Measurements from ENCODE around the gene CYB5R3. TPM values are rescaled to one million over a fixed set of nuclear protein-coding genes. Genes with fewer than 3 reads are reported as not detected.

The CYB5R3 gene
- total RNA-seq, 1 experiment from 2014 or later, result 130 TPM

GRCh38 chr22:42655693-42656092, 6.5 kb upstream of the CYB5R3 start:
- Histone ChIP-seq H3K4me3 (ENCODE audit: low read depth, low read length) (no peak overlapping the region), H3K9me3 (no peaks in the 10 kb centered on the region), H3K36me3 (ENCODE audit: control insufficient read depth, insufficient read depth, low read length) (no peaks in the 10 kb centered on the region), H3K4me1 (peaks cover 19% of the 10 kb centered on the region), H3K27me3 (replicated peaks; ENCODE audit: control insufficient read depth, insufficient read depth, low read length) (no peaks in the 10 kb centered on the region)
- POLR2A ChIA-PET, result no interaction called here
- H3K36me3 Mint-ChIP-seq (ENCODE audit: insufficient read depth, unreplicated experiment), result no peaks in the 10 kb centered on the region
- no peak for DNase-seq
- intact Hi-C loops (cut with micrococcal nuclease; ENCODE audit: unreplicated experiment), result loop anchor here (2.0 kb wide), 1 partner anchor 33 kb away; no protein-coding TSS in a partner anchor
- no peak for TF ChIP-seq CTCF (IDR thresholded peaks at IDR 0.05; ENCODE audit: insufficient read depth in 1 of 2, low read depth in 1 of 2, low read length in 1 of 2, severe bottlenecking in 1 of 2, unreplicated experiment in 1 of 2)
- H3K4me3 Mint-ChIP-seq (ENCODE audit: unreplicated experiment), result no peak overlapping the region
- peaks cover 24% of the 10 kb centered on the region for H3K4me1 Mint-ChIP-seq (ENCODE audit: low read depth, unreplicated experiment)
- H3K9me3 Mint-ChIP-seq (ENCODE audit: unreplicated experiment), result no peaks in the 10 kb centered on the region
- H3K27ac Mint-ChIP-seq (ENCODE audit: unreplicated experiment), result no peak overlapping the region
- BruUV-seq (replicated peaks), result no TSS peak
- no peaks in the 10 kb centered on the region for H3K27me3 Mint-ChIP-seq (ENCODE audit: insufficient read depth, unreplicated experiment)
- CTCF ChIA-PET, result no interaction called here

GRCh38 chr22:42654436-42655073, 5.4 kb upstream of the CYB5R3 start:
- Histone ChIP-seq H3K4me1 (peaks cover 19% of the 10 kb centered on the region), H3K36me3 (ENCODE audit: control insufficient read depth, insufficient read depth, low read length) (no peaks in the 10 kb centered on the region), H3K9me3 (no peaks in the 10 kb centered on the region), H3K4me3 (ENCODE audit: low read depth, low read length) (no peak overlapping the region), H3K27me3 (replicated peaks; ENCODE audit: control insufficient read depth, insufficient read depth, low read length) (no peaks in the 10 kb centered on the region)
- no peak overlapping the region for H3K4me3 Mint-ChIP-seq (ENCODE audit: unreplicated experiment)
- ChIA-PET POLR2A (interaction anchor here (0.6 kb wide), 1 partner anchor 360 kb away, joined by 3 read pairs; no protein-coding TSS in a partner anchor), CTCF (no interaction called here)
- no peaks in the 10 kb centered on the region for H3K9me3 Mint-ChIP-seq (ENCODE audit: unreplicated experiment)
- no TSS peak for BruUV-seq (replicated peaks)
- peak overlapping the region; percentile 74 for H3K27ac Mint-ChIP-seq (ENCODE audit: unreplicated experiment)
- H3K36me3 Mint-ChIP-seq (ENCODE audit: insufficient read depth, unreplicated experiment), result no peaks in the 10 kb centered on the region
- peak in 1 of 2 experiments; percentile 29 for DNase-seq
- peaks cover 24% of the 10 kb centered on the region for H3K4me1 Mint-ChIP-seq (ENCODE audit: low read depth, unreplicated experiment)
- H3K27me3 Mint-ChIP-seq (ENCODE audit: insufficient read depth, unreplicated experiment), result no peaks in the 10 kb centered on the region
- intact Hi-C loops (cut with micrococcal nuclease; ENCODE audit: unreplicated experiment), result loop anchor here (2.0 kb wide), 1 partner anchor 34 kb away; no protein-coding TSS in a partner anchor
- TF ChIP-seq CTCF (IDR thresholded peaks at IDR 0.05; ENCODE audit: insufficient read depth in 1 of 2, low read depth in 1 of 2, low read length in 1 of 2, severe bottlenecking in 1 of 2, unreplicated experiment in 1 of 2), result no peak

- H3K27me3 ChIP-seq (replicated peaks; ENCODE audit: control insufficient read depth, insufficient read depth, low read length), result no peaks in the 10 kb centered on the region
- H3K4me1 ChIP-seq, result peaks cover 19% of the 10 kb centered on the region
- ChIA-PET POLR2A (interaction anchor here (0.6 kb wide), 1 partner anchor 360 kb away, joined by 3 read pairs; no protein-coding TSS in a partner anchor), CTCF (interaction anchor here (0.6 to 0.8 kb wide), 2 partner anchors 18 to 166 kb away, joined by 3 read pairs; no protein-coding TSS in a partner anchor)
- no peak overlapping the region for H3K4me3 ChIP-seq (ENCODE audit: low read depth, low read length)
- peak overlapping the region; percentile 74 for H3K27ac Mint-ChIP-seq (ENCODE audit: unreplicated experiment)
- H3K4me3 Mint-ChIP-seq (ENCODE audit: unreplicated experiment), result no peak overlapping the region
- no TSS peak for BruUV-seq (replicated peaks)
- H3K36me3 Mint-ChIP-seq (ENCODE audit: insufficient read depth, unreplicated experiment), result peaks cover under 1% of the 10 kb centered on the region
- TF ChIP-seq CTCF (IDR thresholded peaks at IDR 0.05; ENCODE audit: insufficient read depth in 1 of 2, low read depth in 1 of 2, low read length in 1 of 2, severe bottlenecking in 1 of 2, unreplicated experiment in 1 of 2), result no peak
- DNase-seq, result no peak
- H3K27me3 Mint-ChIP-seq (ENCODE audit: insufficient read depth, unreplicated experiment), result no peaks in the 10 kb centered on the region
- no peaks in the 10 kb centered on the region for H3K9me3 ChIP-seq
- H3K36me3 ChIP-seq (ENCODE audit: control insufficient read depth, insufficient read depth, low read length), result no peaks in the 10 kb centered on the region
- H3K4me1 Mint-ChIP-seq (ENCODE audit: low read depth, unreplicated experiment), result peaks cover 25% of the 10 kb centered on the region
- intact Hi-C loops (cut with micrococcal nuclease; ENCODE audit: unreplicated experiment), result loop anchor here (2.0 kb wide), 1 partner anchor 35 kb away; no protein-coding TSS in a partner anchor
- no peaks in the 10 kb centered on the region for H3K9me3 Mint-ChIP-seq (ENCODE audit: unreplicated experiment)
Measured at GRCh38 chr22:42653999-42654398, 4.8 kb upstream of the CYB5R3 start.
